Stimulated activated naive CD8-positive, alpha-beta T cell treated with anti-CD3 and anti-CD28 coated beads, Interleukin-15, Interleukin-2, amounts not matched to agents 100 U/mL and 50 U/mL, for 24 hours (primary cell): ENCODE measurements around the gene IFNL3.
"Not testable (repeated sequence)": the region's sequence is repeated elsewhere in the genome, so short reads cannot be mapped to it uniquely, and the experiment has no call there.

Source experiments
- ATAC-seq: fragments of 150-1000 bp; cut with Tn5 transposase; one replicate; pipeline ENCODE4 v1.10.0; 2021
- DNase-seq: peaks from one replicate; pipeline ENCODE4 v3.0.0; 2021

IFNL3 gene

GRCh38 chr19:39253374-39254149 is 8.8 kb upstream of the IFNL3 start:
- ATAC-seq = no peak
- no peak for DNase-seq

DNA sequence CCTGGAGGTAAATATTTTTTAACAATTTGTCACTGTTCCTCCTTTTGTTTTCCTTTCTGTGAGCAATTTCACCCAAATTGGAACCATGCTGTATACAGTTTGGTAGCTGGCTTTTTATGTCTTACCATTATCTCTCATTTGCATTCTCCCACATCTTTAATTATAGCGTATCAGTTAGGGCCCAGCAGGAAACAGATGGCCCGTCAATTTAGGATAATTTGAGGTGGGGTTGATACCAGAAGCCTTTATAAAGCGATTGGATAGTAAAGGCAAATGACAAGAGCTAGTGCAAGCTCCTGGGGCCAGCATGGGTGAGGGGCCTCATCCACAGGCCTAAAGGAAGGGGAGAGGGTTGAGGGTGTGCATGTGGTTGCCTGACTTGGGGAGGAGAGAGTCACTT is 7.7 kb upstream of the IFNL3 start:
- DNase-seq (no peak), ATAC-seq (no peak)

- no peak for ATAC-seq
Observed at GRCh38 chr19:39251846-39252245, 7.0 kb upstream of the IFNL3 start.

DNA sequence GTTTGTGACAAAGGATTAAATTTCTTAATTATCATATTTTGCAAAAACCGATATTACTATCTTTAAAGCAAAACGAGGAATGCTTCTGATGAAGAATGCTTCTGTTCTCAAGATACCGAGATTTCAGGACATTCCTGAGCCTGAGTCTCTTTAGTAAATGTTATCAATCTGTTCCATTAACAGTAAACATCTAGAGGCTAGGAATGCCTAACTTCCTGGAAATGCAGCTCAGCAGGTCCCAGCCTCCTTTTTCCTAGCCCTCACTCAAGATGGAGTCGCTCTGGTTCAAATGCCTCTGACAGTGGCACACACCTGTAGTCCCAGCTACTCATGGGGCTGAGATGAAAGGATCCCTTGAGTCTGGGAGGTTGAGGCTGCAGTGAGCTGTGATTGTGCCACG is 6.3 kb upstream of the IFNL3 start:
- DNase-seq = no peak
- ATAC-seq = no peak

More at GRCh38 chr19:39251846-39252245, 7.0 kb upstream of the IFNL3 start:
- no peak for DNase-seq

GRCh38 chr19:39248806-39249205 is 4.0 kb upstream of the IFNL3 start, which contains the start of gene IFNL4:
TSS of gene IFNL4 (minus strand) at chr19:39248856.
- ATAC-seq (no peak), DNase-seq (no peak)

DNA sequence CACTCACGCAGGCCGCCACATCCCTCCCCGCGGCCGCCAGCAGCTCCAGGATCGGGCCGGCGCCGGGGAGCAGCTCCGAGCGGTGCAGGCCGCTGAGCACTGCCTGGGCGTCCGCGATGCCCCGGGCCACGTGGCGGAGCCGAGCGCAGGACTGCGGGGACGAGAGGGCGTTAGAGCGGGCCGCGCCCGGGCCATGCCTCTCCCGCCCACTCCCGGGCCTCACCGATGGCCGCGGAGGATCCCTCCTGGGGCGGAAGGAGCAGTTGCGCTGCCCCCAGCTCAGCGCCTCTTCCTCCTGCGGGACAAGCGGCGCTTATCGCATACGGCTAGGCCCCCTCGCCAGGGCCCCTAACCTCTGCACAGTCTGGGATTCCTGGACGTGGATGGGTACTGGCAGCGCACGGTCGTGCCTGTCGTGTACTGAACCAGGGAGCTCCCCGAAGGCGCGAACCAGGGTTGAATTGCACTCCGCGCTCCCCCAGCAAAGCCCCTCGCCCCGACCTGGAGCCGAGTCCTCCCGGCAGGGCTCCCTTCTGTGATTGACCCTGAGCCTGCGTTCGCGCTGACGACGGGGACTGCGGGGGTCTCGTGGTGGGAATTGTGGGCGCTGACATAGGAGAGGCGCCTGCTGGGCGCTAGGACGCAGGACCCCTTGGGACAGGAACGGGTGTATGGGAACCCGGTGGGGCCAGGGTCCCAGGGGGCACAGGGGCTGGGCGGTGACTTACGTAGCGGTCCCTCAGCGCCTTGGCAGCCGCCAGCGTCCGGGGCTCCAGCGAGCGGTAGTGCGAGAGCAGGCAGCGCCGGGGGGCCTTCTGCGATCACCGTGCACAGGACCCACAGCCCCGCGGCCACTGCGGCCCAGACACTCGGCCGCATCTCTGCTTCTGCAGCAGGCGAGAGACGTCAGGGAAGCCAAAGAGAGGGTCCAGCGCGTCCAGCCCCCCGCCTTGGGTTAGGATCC is 3.2 kb upstream of the IFNL3 start:
- DNase-seq = no peak
- peak; percentile 19 for ATAC-seq

- ATAC-seq (peak; percentile 41), DNase-seq (peak; percentile 36)
Observed at GRCh38 chr19:39246951-39247669, 2.3 kb upstream of the IFNL3 start.

- not testable (repeated sequence) for ATAC-seq, DNase-seq
Observed at GRCh38 chr19:39245166-39245565, 360 bp upstream of the IFNL3 start.

GRCh38 chr19:39243741-39244140 is 1.1 kb downstream of the IFNL3 start:
- not testable (repeated sequence) for DNase-seq, ATAC-seq

DNA sequence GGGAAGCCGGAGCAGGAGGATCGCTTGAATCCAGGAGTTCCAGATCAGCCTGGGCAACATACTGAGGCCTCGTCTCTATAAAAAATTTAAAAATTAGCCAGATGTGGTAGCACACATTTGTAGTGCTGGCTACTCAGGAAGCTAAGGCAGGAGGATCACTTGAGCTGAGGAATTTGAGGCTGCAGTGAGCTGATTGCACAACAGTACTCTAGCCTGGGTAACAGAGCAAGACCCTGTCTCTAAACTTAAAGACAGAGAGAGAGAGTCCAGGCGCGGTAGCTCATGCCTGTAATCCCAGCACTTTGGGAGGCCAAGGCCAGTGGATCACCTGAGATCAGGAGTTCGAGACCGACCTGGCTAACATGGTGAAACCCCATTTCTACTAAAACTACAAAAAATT is 4.4 kb downstream of the IFNL3 start:
- ATAC-seq (no peak), DNase-seq (no peak)

DNA sequence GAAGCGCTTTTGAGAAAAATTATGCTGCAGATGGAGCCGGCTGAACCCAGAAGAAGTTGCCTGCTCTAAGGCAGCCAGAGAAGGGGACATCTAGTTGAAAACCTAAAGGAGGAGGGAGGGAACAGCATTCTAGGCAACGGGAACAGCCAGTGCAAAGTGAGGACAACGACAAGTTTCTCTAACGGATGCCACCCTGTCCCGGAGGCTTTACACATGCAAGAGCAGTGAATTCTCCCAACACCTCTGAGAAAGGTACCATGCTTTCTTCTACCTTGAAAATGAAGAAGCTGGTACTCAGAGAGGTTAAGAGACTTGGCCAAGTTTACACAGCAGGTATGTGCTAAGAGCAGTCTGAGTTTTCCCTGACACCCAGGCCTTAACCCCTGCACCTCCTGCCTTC is 5.9 kb downstream of the IFNL3 start:
- DNase-seq = no peak
- ATAC-seq = no peak

GRCh38 chr19:39238209-39238608 is 6.6 kb downstream of the IFNL3 start:
- DNase-seq (no peak), ATAC-seq (no peak)

DNA sequence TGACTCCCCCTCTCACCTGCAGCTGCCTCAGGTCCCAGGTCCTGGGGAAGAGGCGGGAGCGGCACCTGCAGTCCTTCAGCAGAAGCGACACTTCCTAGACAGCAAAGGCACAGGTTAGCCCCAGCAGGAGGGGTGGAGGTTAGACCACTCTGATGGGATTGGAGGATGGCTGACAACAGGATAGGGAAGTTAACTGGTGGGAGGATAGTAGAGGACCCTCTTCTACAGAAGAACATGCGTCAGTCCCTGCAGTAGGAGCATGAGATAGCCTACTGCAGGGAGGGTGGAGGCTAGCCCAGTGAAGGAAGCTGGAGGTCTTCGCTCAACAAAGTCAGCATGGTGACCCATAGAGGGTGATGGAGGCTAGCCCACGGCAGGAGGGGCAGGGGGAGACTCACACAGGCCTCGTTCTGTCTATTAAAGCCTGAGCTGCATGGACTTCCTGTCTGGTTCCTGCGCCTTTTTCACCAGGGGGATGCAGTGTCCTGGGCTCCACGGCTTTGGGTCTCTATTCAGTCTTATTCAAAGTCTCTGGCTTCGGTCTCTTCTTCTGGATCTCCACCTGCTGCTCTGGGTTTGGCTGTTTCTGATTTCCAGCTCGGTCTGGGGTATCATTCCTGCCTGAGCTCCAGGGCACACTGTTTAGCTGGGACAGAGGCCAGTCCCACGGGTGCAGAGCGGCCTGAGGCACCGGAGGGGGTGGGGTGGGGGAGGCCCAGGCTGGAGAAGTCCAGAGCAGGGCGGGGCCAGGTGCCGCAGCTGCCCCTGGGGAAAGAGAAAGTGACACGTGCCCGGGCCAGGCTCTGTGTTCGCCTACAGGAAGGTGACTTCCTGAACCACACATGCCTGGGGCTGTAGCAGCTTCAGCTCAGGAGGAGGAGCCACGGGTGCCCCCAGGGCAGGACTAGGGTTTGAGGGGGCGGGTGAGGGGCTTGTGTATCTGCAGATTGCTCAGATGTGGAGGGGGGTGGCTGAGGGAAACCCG is 7.3 kb downstream of the IFNL3 start:
- peak; percentile 56 for DNase-seq

GRCh38 chr19:39236527-39236926 is 8.3 kb downstream of the IFNL3 start:
- peak; percentile 64 for ATAC-seq
- peak; percentile 43 for DNase-seq

More for the DNA sequence above, 7.3 kb downstream of the IFNL3 start:
- peak; percentile 73 for ATAC-seq

DNA sequence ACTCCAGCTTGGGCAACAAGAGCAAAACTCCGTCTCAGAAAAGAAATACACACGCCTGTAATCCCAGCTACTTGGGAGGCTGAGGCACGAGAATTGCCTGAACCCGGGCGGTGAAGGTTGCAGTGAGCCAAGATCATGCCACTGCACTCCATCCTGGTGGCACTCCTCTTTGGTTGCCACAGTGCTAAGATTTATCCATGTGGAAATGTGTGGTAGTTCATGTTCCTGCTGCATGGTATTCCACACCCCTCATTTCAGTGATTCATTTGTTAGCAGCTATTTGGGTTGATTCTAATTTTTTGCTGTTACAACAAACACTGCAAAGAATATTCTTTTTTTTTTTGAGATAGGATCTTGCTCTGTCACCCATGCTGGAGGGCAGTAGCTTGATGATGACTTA is 12.1 kb downstream of the IFNL3 start:
- ATAC-seq = no peak
- DNase-seq = no peak

DNA sequence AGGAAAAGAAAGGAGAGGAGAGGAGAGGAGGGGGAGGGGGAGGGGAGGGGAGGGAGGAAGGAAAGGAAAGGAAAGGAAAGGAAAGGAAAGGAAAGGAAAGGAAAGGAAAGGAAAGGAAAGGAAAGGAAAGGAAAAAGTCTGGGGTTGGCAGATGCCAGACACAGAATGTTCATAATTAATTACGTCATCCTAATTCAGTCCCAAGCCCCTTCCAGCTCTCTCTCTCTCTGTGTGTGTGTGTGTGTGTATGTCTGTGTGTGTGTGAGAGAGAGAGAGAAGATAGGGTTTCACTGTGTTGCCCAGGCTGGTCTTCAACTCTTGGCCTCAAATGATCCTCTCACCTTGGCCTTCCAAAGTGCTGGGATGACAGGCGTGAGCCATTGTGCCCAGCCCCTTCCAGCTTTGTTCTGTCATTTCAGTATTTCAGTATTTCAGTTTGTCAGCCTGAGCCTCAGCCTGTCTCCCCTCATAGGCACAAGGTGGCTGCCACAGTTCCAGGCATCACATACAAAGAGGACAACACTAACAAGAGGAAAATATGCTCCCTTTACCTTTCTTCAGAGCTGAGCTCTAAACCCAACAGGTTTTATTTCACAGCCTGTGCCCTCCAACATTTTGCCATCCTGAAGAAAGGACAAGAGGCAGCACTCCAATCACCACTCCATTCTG is 14.6 kb downstream of the IFNL3 start:
- no peak for DNase-seq

GRCh38 chr19:39224910-39225309 is 19.9 kb downstream of the IFNL3 start:
- ATAC-seq (no peak), DNase-seq (no peak)

More for the DNA sequence above, 14.6 kb downstream of the IFNL3 start:
- no peak for ATAC-seq

DNA sequence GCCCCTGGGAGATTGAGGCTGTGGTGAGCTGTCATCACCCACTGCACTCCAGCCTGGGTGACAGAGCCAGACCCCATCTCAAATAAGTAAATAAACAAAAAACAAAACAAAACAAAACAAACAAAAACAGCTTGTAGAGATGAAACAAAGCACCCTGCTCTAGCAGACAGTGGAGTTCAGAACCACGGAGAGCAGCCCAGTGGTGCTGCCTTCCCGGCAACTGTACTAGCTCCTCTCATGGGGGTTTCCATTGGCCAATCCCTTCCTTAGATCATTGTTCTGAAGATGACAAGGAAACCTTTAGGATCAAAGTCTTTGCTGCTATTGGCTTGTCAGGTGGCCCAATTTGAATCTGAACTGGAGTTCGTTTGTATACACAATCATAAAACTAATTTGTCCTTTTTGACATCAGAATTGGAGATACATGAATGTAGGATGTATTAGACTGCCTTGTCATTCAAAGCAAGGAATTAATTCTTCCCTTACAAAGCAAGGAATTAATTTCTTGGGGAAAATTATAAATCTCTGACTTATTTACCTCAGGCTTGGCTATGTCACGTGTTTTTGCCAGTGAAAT is 21.0 kb downstream of the IFNL3 start:
- DNase-seq (peak; percentile 20), ATAC-seq (no peak)

GRCh38 chr19:39219108-39219507 is 25.7 kb downstream of the IFNL3 start:
- ATAC-seq, DNase-seq: not testable (repeated sequence)
